Measurements from ENCODE around the gene TSPAN9.

TSPAN9 gene

GRCh38 chr12:3101309-3102024 lies 24.3 kb downstream of the TSPAN9 start:
- no peak for DNase-seq (ENCODE audit: low read depth)

- DNase-seq (ENCODE audit: low read depth) = no peak
Observed at GRCh38 chr12:3102771-3103410, 25.7 kb downstream of the TSPAN9 start.

- DNase-seq (ENCODE audit: low read depth) = no peak
Observed at GRCh38 chr12:3103806-3104205, 26.6 kb downstream of the TSPAN9 start.

GRCh38 chr12:3105690-3106479 lies 28.7 kb downstream of the TSPAN9 start:
- no peak for DNase-seq (ENCODE audit: low read depth)

- DNase-seq (ENCODE audit: low read depth) = no peak
Observed at GRCh38 chr12:3106579-3106978, 29.4 kb downstream of the TSPAN9 start.

- no peak for DNase-seq (ENCODE audit: low read depth)
Observed at GRCh38 chr12:3107071-3107583, 29.9 kb downstream of the TSPAN9 start.

GRCh38 chr12:3107954-3108353 lies 30.8 kb downstream of the TSPAN9 start:
- no peak for DNase-seq (ENCODE audit: low read depth)

- DNase-seq (ENCODE audit: low read depth) = no peak
Observed at GRCh38 chr12:3110578-3110977, 33.4 kb downstream of the TSPAN9 start.

GRCh38 chr12:3113671-3114325 lies 36.6 kb downstream of the TSPAN9 start:
- DNase-seq (ENCODE audit: low read depth) = no peak

- DNase-seq (ENCODE audit: low read depth) = no peak
Observed at GRCh38 chr12:3114671-3115070, 37.5 kb downstream of the TSPAN9 start.

GRCh38 chr12:3115078-3115477 lies 37.9 kb downstream of the TSPAN9 start:
- no peak for DNase-seq (ENCODE audit: low read depth)

- no peak for DNase-seq (ENCODE audit: low read depth)
Observed at GRCh38 chr12:3116106-3116844, 39.1 kb downstream of the TSPAN9 start.

GRCh38 chr12:3117144-3117581 lies 40.0 kb downstream of the TSPAN9 start:
- no peak for DNase-seq (ENCODE audit: low read depth)

GRCh38 chr12:3117591-3118015 lies 40.4 kb downstream of the TSPAN9 start:
- DNase-seq (ENCODE audit: low read depth) = peak; percentile 85

- no peak for DNase-seq (ENCODE audit: low read depth)
Observed at GRCh38 chr12:3119192-3119755, 42.1 kb downstream of the TSPAN9 start.

- DNase-seq (ENCODE audit: low read depth) = no peak
Observed at GRCh38 chr12:3119756-3120601, 42.8 kb downstream of the TSPAN9 start.

- DNase-seq (ENCODE audit: low read depth) = no peak
Observed at GRCh38 chr12:3120701-3121100, 43.5 kb downstream of the TSPAN9 start.

GRCh38 chr12:3122841-3123678 lies 45.9 kb downstream of the TSPAN9 start:
- DNase-seq (ENCODE audit: low read depth) = no peak

- DNase-seq (ENCODE audit: low read depth) = no peak
Observed at GRCh38 chr12:3123729-3124128, 46.5 kb downstream of the TSPAN9 start.

Measured in non-pigmented ciliary epithelial cell (primary cell).